HepG2 (cell line): ENCODE measurements around the gene SMYD4. TPM values are rescaled to one million over a fixed set of nuclear protein-coding genes. Genes with fewer than 3 reads are reported as not detected.

ENCODE experiments used
- ATAC-seq: fragments of 200-7000 bp; cut with Tn5 transposase; 3 replicates; pipeline ENCODE4 v1.9.1; 2020; ENCODE audit warnings: mild to moderate bottlenecking, moderate library complexity
- BruUV-seq: library from RNA; stranded (reverse); fragments of 400-500 nt; replicated peaks from 2 replicates; lab custom pipeline; 2021; lab: Mats Ljungman, UMichigan
- CTCF ChIA-PET: fragments of 300-600 bp; formaldehyde crosslinking; extraction: SDS; loops from one replicate; lab custom pipeline; 2021; ENCODE audit warnings: low total read pairs, inconsistent platforms, low intra/inter-chr PET ratio; lab: Yijun Ruan, JAX
- POLR2A ChIA-PET: fragments of 350-600 bp; sonication (Branson Sonifier 250); formaldehyde crosslinking; loops from one replicate; lab custom pipeline; 2020; ENCODE audit warnings: antibody characterized with exemption, inconsistent platforms; lab: Yijun Ruan, JAX
- DNase-seq: peaks from one replicate; pipeline ENCODE4 v3.0.0-alpha.2; 2015; ENCODE audit warnings: low spot score
- FAIRE-seq: peaks from 3 replicates; lab custom pipeline; 2011; peaks lifted over from hg19 to GRCh38; lab: Jason Lieb, UNC
- H2AFZ ChIP-seq: one replicate; pipeline ENCODE4 v1.6.1; 2011; ENCODE audit warnings: low read length, inconsistent platforms
- H3K27ac ChIP-seq: fragments of 300-600 bp; 3 replicates; pipeline ENCODE4 v1.8.0; 2011; ENCODE audit warnings: mixed run types, mild to moderate bottlenecking, mixed read lengths, low read length, inconsistent platforms; ENCODE audit not compliant: insufficient read depth; ENCODE audit errors: extremely low read length
- H3K27me3 ChIP-seq, 2 experiments: fragments of 200-600 bp in 1 of 2; 2 replicates in 1 of 2; 3 replicates in 1 of 2; pipeline versions ENCODE4 v1.6.0 to v1.8.0; 2011; ENCODE audit warnings: low read length in 2 of 2, mild to moderate bottlenecking in 2 of 2, moderate library complexity in 2 of 2, inconsistent platforms in 1 of 2; ENCODE audit not compliant: insufficient read depth in 2 of 2, control insufficient read depth in 1 of 2
- H3K36me3 ChIP-seq, 2 experiments: fragments of 200-600 bp in 1 of 2; replicated peaks in 1 of 2; 2 replicates in 1 of 2; 3 replicates in 1 of 2; pipeline versions ENCODE4 v1.5.1 to v1.8.0; 2011; ENCODE audit warnings: low read length in 2 of 2, inconsistent platforms in 1 of 2; ENCODE audit not compliant: insufficient read depth in 2 of 2, control insufficient read depth in 1 of 2
- H3K4me1 ChIP-seq: 2 replicates; pipeline ENCODE4 v1.5.1; 2012; ENCODE audit warnings: low read length, inconsistent platforms; ENCODE audit not compliant: insufficient read depth
- H3K4me2 ChIP-seq: 2 replicates; pipeline ENCODE4 v1.6.0; 2011; ENCODE audit warnings: low read depth, low read length, inconsistent platforms
- H3K4me3 ChIP-seq, 3 experiments: fragments of 200-600 bp in 1 of 3; sonication (generic), shearing (Covaris generic) in 1 of 3; replicated peaks in 1 of 3; 2 replicates each; pipeline ENCODE4 v1.5.1; 2011 to 2016; ENCODE audit warnings: low read length in 3 of 3, inconsistent platforms in 2 of 3, low read depth in 2 of 3, mild to moderate bottlenecking in 2 of 3, control low read depth in 1 of 3, mixed read lengths in 1 of 3; ENCODE audit not compliant: insufficient read depth in 1 of 3
- H3K79me2 ChIP-seq: one replicate; pipeline ENCODE4 v1.6.1; 2011; ENCODE audit warnings: low read length, inconsistent platforms; ENCODE audit not compliant: insufficient read depth
- H3K9ac ChIP-seq: 2 replicates; pipeline ENCODE4 v1.6.0; 2011; ENCODE audit warnings: mild to moderate bottlenecking, low read depth, low read length, inconsistent platforms; ENCODE audit not compliant: insufficient read depth
- H3K9me3 ChIP-seq: 2 replicates; pipeline ENCODE4 v1.5.1; 2012; ENCODE audit warnings: mild to moderate bottlenecking, low read length
- H4K20me1 ChIP-seq: 2 replicates; pipeline ENCODE4 v1.6.0; 2011; ENCODE audit warnings: inconsistent platforms, mild to moderate bottlenecking, low read length, moderate library complexity; ENCODE audit not compliant: insufficient read depth
- AGO2 ChIP-seq: fragments of 200-400 bp; formaldehyde crosslinking; optimal IDR thresholded peaks from 2 replicates; pipeline ENCODE3; 2017; ENCODE audit warnings: mild to moderate bottlenecking, low read depth, low read length, moderate library complexity
- ATF5 ChIP-seq: sonication (generic); formaldehyde crosslinking; IDR thresholded peaks from 2 replicates; pipeline ENCODE4 v1.4.0; 2020; ENCODE audit warnings: mild to moderate bottlenecking, low read depth, missing genetic modification reagents
- JDP2 ChIP-seq: sonication (generic); formaldehyde crosslinking; IDR thresholded peaks from 2 replicates; pipeline ENCODE4 v1.8.1; 2022; ENCODE audit warnings: missing genetic modification reagents, borderline replicate concordance
- RBFOX2 ChIP-seq: fragments of 200-400 bp; formaldehyde crosslinking; IDR thresholded peaks from 2 replicates; pipeline ENCODE4 v1.6.1; 2017; ENCODE audit warnings: low read depth, mild to moderate bottlenecking, low read length
- XRCC5 ChIP-seq: fragments of 200-400 bp; formaldehyde crosslinking; optimal IDR thresholded peaks from 2 replicates; pipeline ENCODE3; 2017; ENCODE audit warnings: mild to moderate bottlenecking, low read length
- ZNF350 ChIP-seq: sonication (generic); formaldehyde crosslinking; IDR thresholded peaks from 2 replicates; pipeline ENCODE4 v1.4.0; 2020; ENCODE audit warnings: mild to moderate bottlenecking, low read depth, missing genetic modification reagents, borderline replicate concordance
- ZNF891 ChIP-seq: sonication (generic); formaldehyde crosslinking; IDR thresholded peaks from 2 replicates; pipeline ENCODE4 v1.5.0; 2020; ENCODE audit warnings: mild to moderate bottlenecking, missing genetic modification reagents
- ZXDC ChIP-seq: sonication (generic); formaldehyde crosslinking; IDR thresholded peaks from 2 replicates; pipeline ENCODE4 v1.5.0; 2020; ENCODE audit warnings: mild to moderate bottlenecking, missing genetic modification reagents
- ZZZ3 ChIP-seq: sonication (generic); formaldehyde crosslinking; IDR thresholded peaks from 2 replicates; pipeline ENCODE4 v1.4.0; 2020; ENCODE audit warnings: missing genetic modification reagents, mild to moderate bottlenecking, borderline replicate concordance
- WGBS: methylation state at CpG from one replicate; pipeline ENCODE4 v1.1.6; 2017; ENCODE audit warnings: low lambda C conversion rate; 5-methylcytosine and 5-hydroxymethylcytosine counted together
- in situ Hi-C: cut with HindIII; loops from 2 replicates; pipeline ENCODE4 v1.10.0; 2017; ENCODE audit warnings: low pct_unique_long_range_greater_than_20kb; ENCODE audit not compliant: extremely low pct_ligation_motif_present
- intact Hi-C: fragments of 100-400 bp; cut with micrococcal nuclease; formaldehyde crosslinking; loops from one replicate; pipeline ENCODE4 v1.10.0; 2022; ENCODE audit not compliant: unreplicated experiment
- polyA plus RNA-seq, 8 experiments: library from polyadenylated mRNA; depleted of rRNA in 3 of 8; stranded (reverse) in 7 of 8; unstranded in 1 of 8; fragments of >200 nt; fragmentation: Illumina TruSeq in 4 of 8; extraction: Trizol in 4 of 8; gene quantifications; 2 replicates each; pipeline versions ENCODE4 v1.2.1 to v1.2.3, GENCODE V29; 2011 to 2016; ENCODE audit warnings: low read depth in 4 of 8, missing spikeins in 1 of 8, mixed read lengths in 1 of 8; ENCODE audit not compliant: insufficient read depth in 1 of 8
- total RNA-seq, 5 experiments: library from RNA; depleted of rRNA; stranded (reverse); fragments of >200 nt; fragmentation: Illumina TruSeq; extraction: Trizol; gene quantifications; 2 replicates each; pipeline ENCODE4 v1.2.3, GENCODE V29; 2016; ENCODE audit warnings: low read depth in 1 of 5

SMYD4 gene
- total and polyA plus RNA-seq, 2 of the 13 experiments (the other 11 are each of a cell fraction or from before 2014, with no cell fraction given) = 7.4 to 11.3 TPM

- no TSS peak for BruUV-seq
- in situ Hi-C loops = loop anchor here (5.0 kb wide), 1 partner anchor 49 kb away; no protein-coding TSS in a partner anchor
- POLR2A ChIA-PET = interaction anchor here (1.1 to 13.7 kb wide), 5 partner anchors 8 to 51 kb away, joined by 4 to 480 read pairs (median 110); partner anchors contain the start of gene WDR81
Measured at GRCh38 chr17:1766382-1767135, 63.1 kb downstream of the SMYD4 start.

More at GRCh38 chr17:1766382-1767135, 63.1 kb downstream of the SMYD4 start:
- WGBS = 90% methylated on average over 14 of the region's 21 CpGs
- H3K4me3 ChIP-seq = no peak overlapping the region
- intact Hi-C loops = no loop called here
- DNase-seq = no peak
- TF ChIP-seq ZNF350 (CRISPR knock-in tag) = no peak
- TF ChIP-seq JDP2 = no peak
- TF ChIP-seq ZXDC (CRISPR knock-in tag) = 0 out of 2 replicates have a peak, but pooled peaks have one; percentile 29
- no peak for TF ChIP-seq ZNF891 (CRISPR knock-in tag)
- TF ChIP-seq ATF5 = no peak
- no peak for TF ChIP-seq XRCC5
- TF ChIP-seq AGO2 = peak; percentile 94
- no peak for TF ChIP-seq ZZZ3
- peak; percentile 79 for TF ChIP-seq RBFOX2
- no peak overlapping the region for H3K27ac ChIP-seq
- CTCF ChIA-PET = no interaction called here
- H3K9me3 ChIP-seq = no peaks in the 10 kb centered on the region
- no peak overlapping the region for H3K4me2 ChIP-seq
- H3K79me2 ChIP-seq = peaks cover 32% of the 10 kb centered on the region
- H3K9ac ChIP-seq = no peak overlapping the region
- peaks cover 12 to 26% of the 10 kb centered on the region in 2 experiments for H3K36me3 ChIP-seq
- no peak for FAIRE-seq
- H3K27me3 ChIP-seq = no peaks in the 10 kb centered on the region
- H4K20me1 ChIP-seq = no peaks in the 10 kb centered on the region
- ATAC-seq = no peak
- no peak overlapping the region for H2AFZ ChIP-seq
- peaks cover 71% of the 10 kb centered on the region for H3K4me1 ChIP-seq
